CD4-positive, alpha-beta T cell treated with Interferon alpha-2 for 1 hour (primary cell): ENCODE data around the gene NPSR1.
"Not testable (repeated sequence)": the region's sequence is repeated elsewhere in the genome, so short reads cannot be mapped to it uniquely, and the experiment has no call there.

Source experiments
- DNase-seq, 2 donors: peaks; one replicate each; pipeline ENCODE4 v3.0.0-alpha.2; 2020 to 2022

The NPSR1 gene

DNA sequence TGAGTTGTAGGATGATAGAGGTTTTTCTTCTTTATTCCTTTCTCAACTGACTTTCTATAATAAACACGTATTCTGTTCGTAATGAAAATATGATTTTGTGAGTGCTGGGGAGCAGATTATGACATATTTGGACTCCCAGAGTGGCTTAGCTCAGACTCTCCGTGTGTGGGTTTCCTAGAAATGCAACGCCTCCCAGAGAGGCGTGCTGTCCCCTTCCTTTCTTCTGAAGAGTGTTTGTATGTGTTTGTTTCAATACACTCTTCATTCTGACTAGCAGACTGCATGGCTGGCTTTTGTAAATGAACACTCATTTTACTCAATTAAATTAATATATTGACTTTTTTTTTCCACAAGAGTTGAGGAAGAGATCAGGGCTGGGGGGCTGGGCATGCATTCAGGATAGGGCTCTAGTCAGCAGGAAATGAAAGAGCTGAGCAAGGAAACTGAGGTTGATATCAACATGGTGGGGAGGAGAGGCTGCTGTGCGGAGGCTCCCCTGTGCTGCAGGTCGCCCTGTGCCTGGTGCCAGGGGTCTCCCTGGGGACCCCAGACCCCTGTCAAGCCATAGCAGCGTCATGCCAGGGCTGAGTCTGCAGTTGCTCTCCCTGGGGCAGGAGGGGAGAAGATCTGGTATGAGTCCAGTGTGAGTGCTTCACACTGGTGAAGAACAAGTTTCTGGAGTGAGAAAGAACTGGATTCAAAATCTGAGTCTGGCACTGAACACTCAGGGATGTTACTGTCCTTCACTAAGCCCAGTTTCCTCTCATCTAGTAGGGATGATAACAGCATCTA lies 221.1 kb downstream of the NPSR1 start:
- DNase-seq = not testable (repeated sequence)

DNA sequence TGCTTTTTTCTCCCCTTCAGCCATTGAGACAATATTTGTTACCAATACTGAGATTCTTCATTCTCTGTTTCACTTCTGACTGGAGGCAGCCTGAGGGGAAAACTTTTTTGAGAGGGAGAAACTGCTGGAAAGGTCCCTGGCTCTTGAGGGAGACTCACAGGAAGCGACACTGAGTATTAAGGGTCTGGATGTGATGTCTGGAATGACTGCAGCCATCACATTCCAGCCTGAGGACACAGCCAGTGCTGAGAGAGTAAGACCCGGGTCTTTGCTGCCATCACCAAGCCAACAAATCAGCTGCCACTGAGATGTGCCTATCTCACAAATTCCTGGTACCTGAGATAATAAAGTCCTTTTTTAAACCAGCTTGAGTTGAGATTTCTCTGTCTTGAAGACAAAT lies 221.9 kb downstream of the NPSR1 start:
- DNase-seq = no peak

DNA sequence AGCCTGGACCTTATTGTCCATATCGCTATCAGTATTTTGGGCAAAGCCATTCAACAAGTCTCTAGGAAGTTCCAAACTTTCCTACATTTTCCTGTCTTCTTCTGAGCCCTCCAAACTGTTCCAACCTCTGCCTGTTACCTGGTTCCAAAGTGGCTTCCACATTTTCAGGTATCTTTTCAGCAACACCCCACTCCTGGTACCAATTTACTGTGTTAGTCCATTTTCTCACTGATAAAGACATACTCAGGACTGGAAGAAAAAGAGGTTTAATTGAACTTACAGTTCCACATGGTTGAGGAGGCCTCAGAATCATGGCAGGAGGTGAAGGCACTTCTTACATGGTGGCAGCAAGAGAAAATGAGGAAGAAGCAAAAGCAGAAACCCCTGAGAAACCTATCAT lies 225.8 kb downstream of the NPSR1 start:
- not testable (repeated sequence) for DNase-seq

DNA sequence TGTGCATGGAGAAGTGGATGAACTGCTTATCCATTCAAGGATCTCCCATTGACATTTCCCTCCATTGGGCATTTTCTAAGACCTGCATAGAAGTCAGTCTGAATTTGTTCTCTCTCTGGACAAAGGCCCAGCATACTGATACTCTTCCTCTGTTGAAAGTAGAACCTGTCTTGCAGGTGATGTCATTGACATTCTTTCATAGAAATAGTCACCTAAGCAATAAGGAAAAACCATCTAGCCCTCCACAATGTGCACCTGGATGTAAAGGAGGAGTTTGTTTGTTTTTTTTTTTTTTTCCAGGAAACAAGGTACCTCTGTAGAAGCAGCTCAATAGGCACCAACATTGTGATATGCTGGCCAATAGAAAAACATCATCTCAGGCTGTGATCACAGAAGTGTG lies 228.8 kb downstream of the NPSR1 start:
- no peak for DNase-seq

DNA sequence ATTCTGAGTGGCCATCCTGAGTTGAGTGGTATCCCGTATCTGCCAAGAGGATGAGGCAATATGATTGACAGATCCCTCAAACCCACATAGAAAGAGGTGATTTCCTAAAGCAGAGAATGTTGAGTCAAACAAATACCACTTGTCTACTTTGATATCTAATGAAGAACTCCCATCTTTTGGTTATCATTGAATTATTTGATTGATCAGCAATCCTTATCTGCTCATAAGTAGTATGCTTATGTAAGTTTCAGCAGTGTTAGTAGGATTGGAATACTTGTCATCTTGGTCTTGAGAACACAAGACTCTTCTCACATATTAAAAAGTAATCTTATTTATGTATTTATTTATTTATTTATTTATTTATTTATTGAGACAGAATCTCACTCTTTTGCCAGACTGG lies 231.9 kb downstream of the NPSR1 start:
- no peak for DNase-seq

DNA sequence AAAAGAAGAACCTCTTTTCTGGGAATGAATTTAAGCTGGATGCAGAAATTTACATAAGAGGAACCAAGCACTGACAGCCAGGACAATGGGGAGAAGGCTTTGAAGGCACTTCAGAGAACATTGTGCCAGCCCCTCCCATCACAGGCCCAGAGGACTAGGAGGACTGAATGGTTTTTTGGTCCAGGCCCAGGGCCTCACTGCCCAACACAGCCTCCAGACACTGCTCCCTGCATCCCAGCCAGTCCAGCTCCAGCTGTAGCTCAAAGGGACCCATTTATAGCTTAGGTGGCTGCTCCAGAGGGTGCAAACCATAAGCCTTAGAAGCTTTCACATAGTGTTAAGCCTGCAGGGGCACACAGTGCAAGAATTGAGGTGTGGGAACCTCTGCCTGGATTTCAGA lies 237.2 kb downstream of the NPSR1 start:
- DNase-seq = no peak
